ENCODE data around the gene POFUT2.
"Not testable (repeated sequence)": the region's sequence is repeated elsewhere in the genome, so short reads cannot be mapped to it uniquely, and the experiment has no call there.

POFUT2 gene

GRCh38 chr21:45316871-45317397, 29.2 kb upstream of the POFUT2 start:
- H3K9me3 ChIP-seq (ENCODE audit: insufficient read depth, low read depth, low read length) = no peaks in the 10 kb centered on the region
- WGBS = 87% methylated on average over 16 of the region's 16 CpGs
- no peaks in the 10 kb centered on the region for H3K36me3 ChIP-seq (ENCODE audit: insufficient read depth, low read length)
- H3K27ac ChIP-seq (ENCODE audit: low read depth, low read length) = peak overlapping the region; percentile 30; the same call in 1 of the 2 replicates
- no peaks in the 10 kb centered on the region for H3K27me3 ChIP-seq (ENCODE audit: insufficient read depth, low read length)
- H3K4me3 ChIP-seq (ENCODE audit: low read length) = no peak overlapping the region
- no peaks in the 10 kb centered on the region for H3K4me1 ChIP-seq (ENCODE audit: insufficient read depth, low read length)
- H3K9ac ChIP-seq (ENCODE audit: low read depth, low read length) = no peak overlapping the region

- H3K27ac ChIP-seq (ENCODE audit: low read depth, low read length); H3K27me3 ChIP-seq (ENCODE audit: insufficient read depth, low read length); H3K4me3 ChIP-seq (ENCODE audit: low read length); H3K9ac ChIP-seq (ENCODE audit: low read depth, low read length); H3K36me3 ChIP-seq (ENCODE audit: insufficient read depth, low read length); H3K9me3 ChIP-seq (ENCODE audit: insufficient read depth, low read depth, low read length); H3K4me1 ChIP-seq (ENCODE audit: insufficient read depth, low read length): not testable (repeated sequence)
- WGBS = 73% methylated on average over 6 of the region's 7 CpGs
Observed at GRCh38 chr21:45315676-45316470, 28.2 kb upstream of the POFUT2 start.

GRCh38 chr21:45313682-45314081, 26.0 kb upstream of the POFUT2 start:
- no peaks in the 10 kb centered on the region for H3K36me3 ChIP-seq (ENCODE audit: insufficient read depth, low read length)
- H3K27me3 ChIP-seq (ENCODE audit: insufficient read depth, low read length) = no peaks in the 10 kb centered on the region
- no peak overlapping the region for H3K27ac ChIP-seq (ENCODE audit: low read depth, low read length)
- no peaks in the 10 kb centered on the region for H3K9me3 ChIP-seq (ENCODE audit: insufficient read depth, low read depth, low read length)
- 93% methylated on average over 3 of the region's 3 CpGs for WGBS
- no peak overlapping the region for H3K9ac ChIP-seq (ENCODE audit: low read depth, low read length)
- no peak overlapping the region for H3K4me3 ChIP-seq (ENCODE audit: low read length)
- H3K4me1 ChIP-seq (ENCODE audit: insufficient read depth, low read length) = 0 out of 2 replicates have a peak, but pooled peaks cover 4% of the 10 kb centered on the region

GRCh38 chr21:45313015-45313414, 25.3 kb upstream of the POFUT2 start:
- Histone ChIP-seq H3K27ac (ENCODE audit: low read depth, low read length) (no peak overlapping the region), H3K4me3 (ENCODE audit: low read length) (no peak overlapping the region), H3K9ac (ENCODE audit: low read depth, low read length) (no peak overlapping the region), H3K4me1 (ENCODE audit: insufficient read depth, low read length) (peaks cover 4% of the 10 kb centered on the region; the same call in 1 of the 2 replicates), H3K27me3 (ENCODE audit: insufficient read depth, low read length) (no peaks in the 10 kb centered on the region), H3K9me3 (ENCODE audit: insufficient read depth, low read depth, low read length) (no peaks in the 10 kb centered on the region), H3K36me3 (ENCODE audit: insufficient read depth, low read length) (no peaks in the 10 kb centered on the region)
- 89% methylated on average over 12 of the region's 14 CpGs for WGBS

GRCh38 chr21:45312296-45312695, 24.6 kb upstream of the POFUT2 start:
- Histone ChIP-seq H3K9ac (ENCODE audit: low read depth, low read length) (no peak overlapping the region), H3K27me3 (ENCODE audit: insufficient read depth, low read length) (no peaks in the 10 kb centered on the region)
- 80% methylated on average over 1 of the region's 1 CpG for WGBS

GRCh38 chr21:45310459-45310858, 22.8 kb upstream of the POFUT2 start:
- Histone ChIP-seq H3K4me3 (ENCODE audit: low read length) (no peak overlapping the region), H3K36me3 (ENCODE audit: insufficient read depth, low read length) (no peaks in the 10 kb centered on the region), H3K4me1 (ENCODE audit: insufficient read depth, low read length) (peaks cover 4% of the 10 kb centered on the region; the same call in 1 of the 2 replicates), H3K9me3 (ENCODE audit: insufficient read depth, low read depth, low read length) (no peaks in the 10 kb centered on the region), H3K9ac (ENCODE audit: low read depth, low read length) (no peak overlapping the region), H3K27ac (ENCODE audit: low read depth, low read length) (no peak overlapping the region), H3K27me3 (ENCODE audit: insufficient read depth, low read length) (no peaks in the 10 kb centered on the region)
- WGBS = 93% methylated on average over 10 of the region's 10 CpGs

More at GRCh38 chr21:45312296-45312695, 24.6 kb upstream of the POFUT2 start:
- no peak overlapping the region for H3K4me3 ChIP-seq (ENCODE audit: low read length)
- H3K9me3 ChIP-seq (ENCODE audit: insufficient read depth, low read depth, low read length) = no peaks in the 10 kb centered on the region
- H3K27ac ChIP-seq (ENCODE audit: low read depth, low read length) = no peak overlapping the region
- H3K4me1 ChIP-seq (ENCODE audit: insufficient read depth, low read length) = peaks cover 4% of the 10 kb centered on the region; the same call in 1 of the 2 replicates
- H3K36me3 ChIP-seq (ENCODE audit: insufficient read depth, low read length) = no peaks in the 10 kb centered on the region

GRCh38 chr21:45309987-45310381, 22.3 kb upstream of the POFUT2 start:
- Histone ChIP-seq H3K36me3 (ENCODE audit: insufficient read depth, low read length) (no peaks in the 10 kb centered on the region), H3K27ac (ENCODE audit: low read depth, low read length) (no peak overlapping the region), H3K27me3 (ENCODE audit: insufficient read depth, low read length) (no peaks in the 10 kb centered on the region), H3K4me1 (ENCODE audit: insufficient read depth, low read length) (peaks cover 4% of the 10 kb centered on the region; the same call in 1 of the 2 replicates), H3K9ac (ENCODE audit: low read depth, low read length) (no peak overlapping the region), H3K4me3 (ENCODE audit: low read length) (no peak overlapping the region), H3K9me3 (ENCODE audit: insufficient read depth, low read depth, low read length) (no peaks in the 10 kb centered on the region)
- WGBS = 89% methylated on average over 3 of the region's 3 CpGs

GRCh38 chr21:45309069-45309986, 21.6 kb upstream of the POFUT2 start:
- Histone ChIP-seq H3K27ac (ENCODE audit: low read depth, low read length) (no peak overlapping the region), H3K4me3 (ENCODE audit: low read length) (no peak overlapping the region), H3K9me3 (ENCODE audit: insufficient read depth, low read depth, low read length) (no peaks in the 10 kb centered on the region), H3K36me3 (ENCODE audit: insufficient read depth, low read length) (no peaks in the 10 kb centered on the region), H3K9ac (ENCODE audit: low read depth, low read length) (no peak overlapping the region), H3K4me1 (ENCODE audit: insufficient read depth, low read length) (peaks cover 4% of the 10 kb centered on the region; the same call in 1 of the 2 replicates), H3K27me3 (ENCODE audit: insufficient read depth, low read length) (no peaks in the 10 kb centered on the region)
- 70% methylated on average over 27 of the region's 27 CpGs for WGBS

GRCh38 chr21:45308194-45309068, 20.7 kb upstream of the POFUT2 start:
- Histone ChIP-seq H3K4me1 (ENCODE audit: insufficient read depth, low read length) (peaks cover 4% of the 10 kb centered on the region; the same call in 1 of the 2 replicates), H3K4me3 (ENCODE audit: low read length) (no peak overlapping the region), H3K36me3 (ENCODE audit: insufficient read depth, low read length) (no peaks in the 10 kb centered on the region), H3K27me3 (ENCODE audit: insufficient read depth, low read length) (no peaks in the 10 kb centered on the region), H3K27ac (ENCODE audit: low read depth, low read length) (0 out of 2 replicates have a peak overlapping the region, but pooled peaks have one; percentile 26), H3K9me3 (ENCODE audit: insufficient read depth, low read depth, low read length) (no peaks in the 10 kb centered on the region), H3K9ac (ENCODE audit: low read depth, low read length) (no peak overlapping the region)
- WGBS = 87% methylated on average over 27 of the region's 27 CpGs

- whole genome bisulfite sequencing = 95% methylated on average over 17 of the region's 17 CpGs
- not testable (repeated sequence) for H3K27ac ChIP-seq (ENCODE audit: low read depth, low read length); H3K36me3 ChIP-seq (ENCODE audit: insufficient read depth, low read length); H3K4me3 ChIP-seq (ENCODE audit: low read length); H3K27me3 ChIP-seq (ENCODE audit: insufficient read depth, low read length); H3K9ac ChIP-seq (ENCODE audit: low read depth, low read length); H3K9me3 ChIP-seq (ENCODE audit: insufficient read depth, low read depth, low read length); H3K4me1 ChIP-seq (ENCODE audit: insufficient read depth, low read length)
Observed at GRCh38 chr21:45307597-45308158, 20.0 kb upstream of the POFUT2 start.

Data from HUES64 (cell line).